Keratinocyte (primary cell): ENCODE measurements around the gene CHSY1.

Source experiments
- CTCF ChIP-seq, 3 experiments: IDR thresholded peaks in 1 of 3; conservative IDR thresholded peaks in 1 of 3; optimal IDR thresholded peaks in 1 of 3; 2 replicates in 2 of 3; 3 replicates in 1 of 3; pipeline versions ENCODE3 to v1.5.1; 2011; ENCODE audit warnings: low read length in 3 of 3, mild to moderate bottlenecking in 3 of 3, moderate library complexity in 2 of 3, control low read depth in 1 of 3, inconsistent platforms in 1 of 3; ENCODE audit not compliant: insufficient read depth in 2 of 3; ENCODE audit errors: extremely low read depth in 1 of 3
- EZH2 ChIP-seq: IDR thresholded peaks from one replicate; pipeline ENCODE4 v1.6.1; 2012; ENCODE audit warnings: inconsistent platforms, mild to moderate bottlenecking, low read length, moderate library complexity

- TF ChIP-seq CTCF (optimal IDR thresholded peaks at IDR 0.05 in 1 of 3, IDR thresholded peaks at IDR 0.05 in 1 of 3, conservative IDR thresholded peaks at IDR 0.05 in 1 of 3; ENCODE audit: extremely low read depth in 1 of 3, insufficient read depth in 2 of 3, low read length in 3 of 3) = no peak
- no peak for TF ChIP-seq EZH2
Measured at GRCh38 chr15:101151288-101151687, 100.6 kb downstream of the CHSY1 start.
